GM13976 (cell line): ENCODE results near the gene HRAS.

Source experiments
- DNase-seq: peaks from one replicate; pipeline ENCODE4 v3.0.0; 2012; ENCODE audit warnings: low spot score
- CTCF ChIP-seq: IDR thresholded peaks from 2 replicates; pipeline ENCODE4 v1.5.1; 2012; ENCODE audit warnings: borderline replicate concordance, mild to moderate bottlenecking; ENCODE audit not compliant: insufficient read depth; ENCODE audit errors: extremely low read depth, missing control alignments, control extremely low read depth
- in situ Hi-C: fragments of 300-500 bp; cut with MboI; formaldehyde crosslinking; loops from one replicate; pipeline ENCODE4 v1.12.0; 2022; ENCODE audit warnings: low sequenced_read_pairs, mixed read lengths, inconsistent platforms; ENCODE audit not compliant: unreplicated experiment

The HRAS gene

GRCh38 chr11:497565-498296 is 37.6 kb downstream of the HRAS start:
- TF ChIP-seq CTCF = no peak
- in situ Hi-C loops = no loop called here
- DNase-seq = no peak

GRCh38 chr11:496834-497564 is 38.4 kb downstream of the HRAS start:
- no peak for DNase-seq
- in situ Hi-C loops = no loop called here
- no peak for TF ChIP-seq CTCF

- in situ Hi-C loops = no loop called here
- TF ChIP-seq CTCF = no peak
- no peak for DNase-seq
Observed at GRCh38 chr11:495537-495931, 39.8 kb downstream of the HRAS start.

- in situ Hi-C loops = no loop called here
- TF ChIP-seq CTCF = no peak
- no peak for DNase-seq
Observed at GRCh38 chr11:494761-495536, 40.4 kb downstream of the HRAS start.

- no peak for TF ChIP-seq CTCF
- DNase-seq = no peak
- in situ Hi-C loops = no loop called here
Observed at GRCh38 chr11:492427-493226, 42.7 kb downstream of the HRAS start.

GRCh38 chr11:491358-491757 is 44.0 kb downstream of the HRAS start:
- TF ChIP-seq CTCF = no peak
- no peak for DNase-seq
- in situ Hi-C loops = no loop called here
